PC-9 (cell line): ENCODE data around the gene CLDN9.

Source experiments
- EZH2 ChIP-seq: fragments of 200-600 bp; sonication (generic); IDR thresholded peaks from 2 replicates; pipeline ENCODE4 v1.8.0; 2017; ENCODE audit warnings: antibody characterized with exemption, low read depth
- TF ChIP-seq, protein P1 (sequence below): fragments of 200-600 bp; sonication (generic); conservative IDR thresholded peaks from 2 replicates; pipeline ENCODE4 v1.6.1; 2017; ENCODE audit warnings: mixed run types, antibody characterized with exemption, mild to moderate bottlenecking, moderate library complexity

DNA sequence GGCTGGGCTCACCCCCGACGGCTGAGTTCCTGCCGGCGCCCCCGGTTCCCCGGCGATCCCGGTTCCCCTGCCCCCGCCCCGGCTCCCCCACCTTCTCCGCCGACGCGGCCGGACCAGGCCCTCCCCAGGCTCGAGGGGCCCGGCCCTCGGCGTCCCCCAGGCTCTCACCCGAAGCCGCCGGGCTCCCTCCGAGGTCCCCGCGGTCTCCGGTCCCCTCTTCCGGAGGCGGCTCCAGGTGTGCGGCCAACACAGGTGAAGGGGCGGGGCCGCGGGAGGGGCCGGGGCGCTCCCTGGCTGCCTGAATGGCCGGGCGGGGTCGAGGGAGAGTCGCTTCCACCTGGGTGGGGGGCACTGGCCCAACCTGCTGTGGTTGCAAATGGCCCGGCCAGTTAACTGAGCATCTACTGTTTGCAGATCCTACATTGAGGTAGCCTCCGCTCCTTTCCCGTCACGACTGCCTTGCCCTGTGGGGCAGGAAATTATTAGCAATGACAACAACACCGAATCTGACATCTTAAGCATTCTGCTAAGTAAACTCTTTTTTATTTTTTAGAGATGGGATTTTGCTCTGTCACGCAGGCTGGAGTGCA is 24.1 kb downstream of the CLDN9 start, which contains the start of gene BICDL2:
- TF ChIP-seq, protein P1, sequence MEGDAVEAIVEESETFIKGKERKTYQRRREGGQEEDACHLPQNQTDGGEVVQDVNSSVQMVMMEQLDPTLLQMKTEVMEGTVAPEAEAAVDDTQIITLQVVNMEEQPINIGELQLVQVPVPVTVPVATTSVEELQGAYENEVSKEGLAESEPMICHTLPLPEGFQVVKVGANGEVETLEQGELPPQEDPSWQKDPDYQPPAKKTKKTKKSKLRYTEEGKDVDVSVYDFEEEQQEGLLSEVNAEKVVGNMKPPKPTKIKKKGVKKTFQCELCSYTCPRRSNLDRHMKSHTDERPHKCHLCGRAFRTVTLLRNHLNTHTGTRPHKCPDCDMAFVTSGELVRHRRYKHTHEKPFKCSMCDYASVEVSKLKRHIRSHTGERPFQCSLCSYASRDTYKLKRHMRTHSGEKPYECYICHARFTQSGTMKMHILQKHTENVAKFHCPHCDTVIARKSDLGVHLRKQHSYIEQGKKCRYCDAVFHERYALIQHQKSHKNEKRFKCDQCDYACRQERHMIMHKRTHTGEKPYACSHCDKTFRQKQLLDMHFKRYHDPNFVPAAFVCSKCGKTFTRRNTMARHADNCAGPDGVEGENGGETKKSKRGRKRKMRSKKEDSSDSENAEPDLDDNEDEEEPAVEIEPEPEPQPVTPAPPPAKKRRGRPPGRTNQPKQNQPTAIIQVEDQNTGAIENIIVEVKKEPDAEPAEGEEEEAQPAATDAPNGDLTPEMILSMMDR: no peak
- TF ChIP-seq EZH2: no peak
